Middle frontal gyrus (tissue), 1 donor: ENCODE results near the gene MAP4K2.
"Not testable (repeated sequence)": the region's sequence is repeated elsewhere in the genome, so short reads cannot be mapped to it uniquely, and the experiment has no call there.

Source experiments
- DNase-seq: peaks from one replicate; pipeline ENCODE4 v3.0.0-alpha.2; 2015; ENCODE audit warnings: low spot score; ENCODE audit errors: extremely low spot score

Gene MAP4K2

DNA sequence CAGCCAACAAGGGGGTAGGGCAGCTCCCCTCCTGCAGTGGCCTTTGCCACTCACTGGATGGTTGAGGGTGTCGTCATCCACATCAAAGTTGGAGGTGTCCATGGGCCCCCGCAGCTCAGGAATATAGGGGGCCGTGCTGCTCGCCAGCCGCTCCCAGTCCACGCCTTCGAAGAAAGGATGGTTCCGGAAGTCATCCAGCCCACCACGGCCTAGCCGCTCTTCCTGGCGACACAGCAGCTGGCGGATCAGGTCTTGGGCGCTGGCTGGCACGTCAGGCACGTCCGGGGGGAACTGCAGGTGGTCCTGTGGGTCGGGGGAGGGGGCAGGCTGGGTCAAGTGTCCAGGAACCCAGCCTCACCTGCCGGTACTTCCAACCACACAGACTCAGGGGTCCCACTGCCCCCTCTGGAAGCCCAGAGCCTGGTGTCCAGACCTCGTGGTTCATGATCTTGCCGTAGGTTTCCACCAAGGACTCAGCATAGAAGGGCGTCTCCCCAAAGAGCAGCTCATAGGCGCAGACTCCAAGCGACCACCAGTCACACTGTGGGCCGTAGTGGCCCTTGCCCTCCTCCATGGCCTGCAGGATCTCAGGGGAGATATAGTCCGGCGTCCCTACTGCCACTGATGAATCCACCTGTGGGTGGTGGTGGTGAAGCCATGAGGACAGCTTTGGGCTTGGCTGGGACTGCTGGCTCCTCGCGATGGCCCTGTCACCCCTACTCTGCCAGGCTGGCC is 35.8 kb upstream of the MAP4K2 start:
- no peak for DNase-seq

GRCh38 chr11:64837887-64838351 is 34.9 kb upstream of the MAP4K2 start:
- no peak for DNase-seq

- no peak for DNase-seq
Measured at GRCh38 chr11:64836448-64837072, 33.5 kb upstream of the MAP4K2 start.

- no peak for DNase-seq
Measured at GRCh38 chr11:64835616-64836447, 32.8 kb upstream of the MAP4K2 start.

DNA sequence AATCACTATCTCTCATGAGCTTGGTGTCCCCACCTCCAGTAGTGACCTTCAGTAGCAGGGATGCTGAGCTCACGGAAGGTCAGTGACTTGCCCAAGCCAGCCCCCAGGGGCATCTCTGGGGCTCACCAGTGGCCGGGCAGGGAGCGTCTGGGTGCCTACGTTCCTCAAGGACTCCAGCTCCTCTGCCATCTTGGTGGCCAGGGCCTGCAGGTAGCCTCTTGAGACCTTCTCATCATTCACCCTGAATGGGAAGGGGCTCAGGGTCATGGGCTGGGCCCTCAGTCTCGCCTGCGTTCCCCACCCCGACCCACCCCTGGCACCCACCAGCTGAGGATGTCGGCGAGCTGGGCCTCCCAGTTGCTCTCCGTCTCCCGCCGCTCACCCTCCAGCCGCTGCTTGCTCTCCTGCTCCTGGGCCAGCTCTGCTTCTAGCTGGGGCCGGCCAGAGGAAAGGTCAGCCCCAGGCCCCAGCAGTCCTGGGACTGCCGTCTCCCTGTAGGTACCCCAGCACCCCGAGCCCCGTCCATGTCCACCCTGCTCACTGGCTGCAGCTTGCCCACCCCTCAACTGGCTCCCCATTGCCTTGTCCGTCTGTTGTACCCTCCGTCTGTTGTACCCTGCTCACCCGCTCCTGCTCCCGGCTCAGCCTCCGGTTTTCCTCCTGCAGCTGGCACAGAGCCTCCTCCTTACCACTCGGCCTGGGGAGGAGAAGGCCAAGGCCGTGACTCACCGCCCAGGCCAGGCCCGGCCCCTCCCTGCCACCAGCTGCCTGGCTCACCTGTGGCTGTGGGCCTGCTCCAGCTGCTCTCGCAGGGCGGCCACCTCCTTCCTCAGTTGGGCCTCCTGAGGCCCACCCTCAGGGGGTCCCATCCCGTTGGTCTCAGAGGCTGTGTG is 32.0 kb upstream of the MAP4K2 start:
- no peak for DNase-seq

GRCh38 chr11:64834031-64834722 is 31.2 kb upstream of the MAP4K2 start:
- DNase-seq, result no peak

- DNase-seq, result no peak
Measured at GRCh38 chr11:64833509-64833908, 30.5 kb upstream of the MAP4K2 start.

DNA sequence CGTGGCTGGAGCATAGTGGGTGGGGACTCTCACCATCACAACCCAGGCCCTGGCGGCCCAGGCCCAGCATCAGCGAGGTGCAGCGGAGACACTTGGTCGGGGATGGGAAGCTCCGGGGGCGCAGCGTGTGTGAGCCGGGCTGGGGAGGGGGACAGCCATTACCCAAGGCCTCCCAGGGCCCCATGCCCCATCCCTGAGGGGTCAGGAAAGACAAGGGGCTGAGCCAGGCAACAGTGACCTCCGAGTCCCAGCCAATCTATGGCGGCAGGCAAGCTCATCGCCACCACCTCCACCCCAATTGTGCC is 30.1 kb upstream of the MAP4K2 start:
- no peak for DNase-seq

DNA sequence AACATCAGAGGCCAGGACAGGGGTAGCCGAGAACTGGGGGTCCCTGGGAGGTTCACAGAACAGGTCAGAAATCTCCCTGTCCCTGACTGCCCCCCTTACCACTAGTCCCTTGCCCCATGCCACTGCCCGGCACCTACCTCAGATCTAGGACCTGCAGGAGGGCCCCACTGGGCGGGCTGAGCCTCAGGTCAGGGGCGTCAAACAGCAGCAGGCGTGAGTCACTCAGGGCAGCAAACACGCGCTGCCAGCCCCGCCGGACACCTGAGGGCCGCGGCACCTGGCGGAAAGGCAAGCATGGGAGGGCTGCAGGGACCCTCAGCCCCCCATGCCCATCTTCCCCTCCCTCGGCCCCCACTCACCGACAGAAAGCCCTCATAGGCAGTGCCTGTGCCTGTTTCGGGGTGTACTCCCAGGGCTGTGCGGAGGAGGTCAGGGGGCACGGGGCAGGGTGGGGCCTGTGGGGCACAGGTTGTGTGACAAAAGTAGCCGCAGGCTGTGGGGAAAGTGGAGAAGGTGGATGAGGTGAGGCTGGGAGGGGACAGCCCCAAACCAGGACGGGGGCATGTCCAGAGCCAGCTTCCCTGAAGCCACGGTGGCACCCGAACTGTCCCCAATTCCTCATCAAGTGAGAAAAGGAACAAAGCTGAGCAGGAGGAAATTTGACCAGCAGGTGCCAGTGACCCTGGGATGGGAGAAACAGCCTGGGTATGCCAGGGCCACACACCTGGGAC is 29.6 kb upstream of the MAP4K2 start:
- no peak for DNase-seq

DNA sequence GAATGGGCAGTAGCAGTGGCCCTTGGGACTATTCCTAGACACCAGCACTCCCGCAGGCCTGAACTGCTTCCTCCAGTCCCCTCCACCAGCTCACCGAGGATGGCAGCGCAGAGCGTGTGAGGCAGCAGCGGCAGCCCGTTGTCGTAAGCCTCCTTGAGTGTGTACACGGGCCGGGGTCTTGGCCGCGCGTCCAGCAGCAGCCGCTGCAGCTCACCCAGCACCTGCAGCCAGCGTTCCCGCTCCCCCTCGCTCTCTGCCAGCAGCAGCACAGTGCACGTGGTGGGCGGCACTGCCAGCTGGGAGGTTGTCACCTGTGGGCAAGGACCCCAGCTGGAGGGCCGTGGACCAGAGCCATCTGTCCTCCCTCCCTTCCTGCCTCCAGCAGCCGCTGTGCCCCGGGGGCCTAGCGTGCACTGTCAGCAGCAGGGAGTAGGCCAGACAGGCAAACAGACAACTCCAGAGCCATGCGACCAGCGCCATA is 28.4 kb upstream of the MAP4K2 start:
- no peak for DNase-seq

GRCh38 chr11:64829536-64830251 is 26.7 kb upstream of the MAP4K2 start:
- no peak for DNase-seq

GRCh38 chr11:64827451-64827839 is 24.4 kb upstream of the MAP4K2 start:
- DNase-seq, result no peak

GRCh38 chr11:64826578-64827450 is 23.8 kb upstream of the MAP4K2 start:
- no peak for DNase-seq

GRCh38 chr11:64826062-64826461 is 23.0 kb upstream of the MAP4K2 start:
- no peak for DNase-seq

DNA sequence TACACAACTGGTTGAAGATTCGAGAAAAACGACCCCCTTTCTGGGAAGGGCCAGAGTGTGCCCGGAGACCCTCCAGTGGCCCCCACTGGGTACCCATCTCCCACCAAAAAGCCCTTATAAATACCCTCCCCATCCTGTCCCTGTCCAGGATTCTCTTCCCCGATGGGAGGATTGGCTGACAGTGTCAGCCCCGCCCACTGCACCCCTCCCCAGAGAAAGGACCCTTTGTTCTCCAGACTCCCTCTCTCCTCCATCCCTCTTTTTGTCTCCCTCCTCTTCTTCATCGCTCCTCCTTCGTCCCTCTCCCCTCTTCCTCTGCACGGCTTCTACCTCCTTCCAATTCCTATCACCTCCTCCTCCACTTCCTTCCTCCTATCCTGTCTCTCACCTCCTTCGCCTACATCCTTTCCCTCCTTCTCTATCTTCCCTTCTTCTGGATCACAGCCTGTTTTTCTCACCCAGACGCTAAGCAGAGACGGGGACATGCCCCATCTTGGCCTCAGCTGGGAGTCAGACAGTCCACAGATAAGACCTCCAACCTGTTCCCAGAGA is 20.6 kb upstream of the MAP4K2 start:
- DNase-seq, result no peak

- DNase-seq, result no peak
Measured at GRCh38 chr11:64817476-64817875, 14.5 kb upstream of the MAP4K2 start.

GRCh38 chr11:64815433-64815832 is 12.4 kb upstream of the MAP4K2 start:
- DNase-seq, result not testable (repeated sequence)

- no peak for DNase-seq
Measured at GRCh38 chr11:64814712-64815187, 11.7 kb upstream of the MAP4K2 start.
